Tibial artery (tissue), 4 donors: Measurements from ENCODE around the gene NPPB.

Experiments
- DNase-seq, 2 donors: peaks; one replicate each; pipeline ENCODE4 v3.0.0-alpha.2; 2019
- H3K27ac ChIP-seq, 2 donors: fragments of 200-600 bp; sonication (generic) in 1 of 2; 1 replicate in 1 of 2; 2 replicates in 1 of 2; pipeline ENCODE4 v1.5.1; 2018 to 2019; ENCODE audit warnings: mild to moderate bottlenecking in 1 of 2
- H3K27me3 ChIP-seq, 2 donors: fragments of 200-600 bp; sonication (generic) in 1 of 2; one replicate each; pipeline versions ENCODE4 v1.5.1 to v1.6.0; 2016 to 2019
- H3K36me3 ChIP-seq, 3 donors: fragments of 200-600 bp; sonication (generic) in 2 of 3; one replicate each; pipeline ENCODE4 v1.5.1; 2016 to 2019; ENCODE audit warnings: mild to moderate bottlenecking in 2 of 3
- H3K4me1 ChIP-seq, 4 donors: fragments of 200-600 bp; sonication (generic) in 2 of 4; 1 replicate in 3 of 4; 2 replicates in 1 of 4; pipeline ENCODE4 v1.5.1; 2016 to 2019
- H3K4me3 ChIP-seq, 2 donors: fragments of 200-600 bp; sonication (generic) in 1 of 2; 1 replicate in 1 of 2; 2 replicates in 1 of 2; pipeline ENCODE4 v1.5.1; 2018 to 2019; ENCODE audit warnings: mild to moderate bottlenecking in 2 of 2
- H3K9me3 ChIP-seq, 3 donors: fragments of 200-600 bp; sonication (generic) in 1 of 3; one replicate each; pipeline ENCODE4 v1.5.1; 2016 to 2019
- CTCF ChIP-seq, 2 experiments: fragments of 200-600 bp in 1 of 2; fragments of 450-650 bp in 1 of 2; IDR thresholded peaks; one replicate each; pipeline ENCODE4 v1.5.1; 2017 to 2019; ENCODE audit warnings: antibody characterized with exemption in 2 of 2, mild to moderate bottlenecking in 1 of 2, moderate library complexity in 1 of 2
- intact Hi-C: fragments of 100-400 bp; cut with DNase I; formaldehyde crosslinking; loops from one replicate; pipeline ENCODE4 v1.15.0; 2023; ENCODE audit warnings: low total_unique reads

NPPB gene

GRCh38 chr1:11891433-11892186 lies 32.9 kb upstream of the NPPB start:
- no peak for DNase-seq
- no peak for TF ChIP-seq CTCF (IDR thresholded peaks at IDR 0.05)
- no peaks in the 10 kb centered on the region for H3K4me1 ChIP-seq
- H3K36me3 ChIP-seq, result no peaks in the 10 kb centered on the region
- H3K9me3 ChIP-seq, result no peaks in the 10 kb centered on the region
- peaks cover 0 to 32% of the 10 kb centered on the region in 2 donors for H3K27me3 ChIP-seq
- no peak overlapping the region for H3K4me3 ChIP-seq
- intact Hi-C loops, result loop anchor here (5.0 kb wide), 1 partner anchor 54 kb away; no protein-coding TSS in a partner anchor
- H3K27ac ChIP-seq, result no peak overlapping the region

GRCh38 chr1:11888877-11889208 lies 30.1 kb upstream of the NPPB start:
- intact Hi-C loops, result no loop called here

GRCh38 chr1:11888206-11888876 lies 29.6 kb upstream of the NPPB start:
- intact Hi-C loops, result no loop called here
- H3K36me3 ChIP-seq, result no peaks in the 10 kb centered on the region
- DNase-seq, result no peak
- no peaks in the 10 kb centered on the region for H3K4me1 ChIP-seq
- no peaks in the 10 kb centered on the region for H3K9me3 ChIP-seq
- H3K27ac ChIP-seq, result no peak overlapping the region
- peaks cover 0 to 8% of the 10 kb centered on the region in 2 donors for H3K27me3 ChIP-seq
- H3K4me3 ChIP-seq, result no peak overlapping the region
- no peak for TF ChIP-seq CTCF (IDR thresholded peaks at IDR 0.05)

More at GRCh38 chr1:11888877-11889208, 30.1 kb upstream of the NPPB start:
- H3K36me3 ChIP-seq, result no peaks in the 10 kb centered on the region
- peaks cover 0 to 12% of the 10 kb centered on the region in 2 donors for H3K27me3 ChIP-seq
- no peak for DNase-seq
- no peak for TF ChIP-seq CTCF (IDR thresholded peaks at IDR 0.05)
- H3K9me3 ChIP-seq, result no peaks in the 10 kb centered on the region
- H3K4me1 ChIP-seq, result no peaks in the 10 kb centered on the region
- no peak overlapping the region for H3K27ac ChIP-seq
- H3K4me3 ChIP-seq, result no peak overlapping the region

- Histone ChIP-seq H3K27me3 (peaks cover 0 to 7% of the 10 kb centered on the region in 2 donors), H3K9me3 (no peaks in the 10 kb centered on the region), H3K36me3 (no peaks in the 10 kb centered on the region), H3K4me3 (no peak overlapping the region), H3K27ac (no peak overlapping the region), H3K4me1 (no peaks in the 10 kb centered on the region)
- no peak for DNase-seq
- intact Hi-C loops, result no loop called here
- no peak for TF ChIP-seq CTCF (IDR thresholded peaks at IDR 0.05)
Measured at GRCh38 chr1:11887666-11888007, 28.9 kb upstream of the NPPB start.

GRCh38 chr1:11886986-11887665 lies 28.4 kb upstream of the NPPB start:
- Histone ChIP-seq H3K27ac (no peak overlapping the region), H3K9me3 (no peaks in the 10 kb centered on the region), H3K36me3 (no peaks in the 10 kb centered on the region), H3K27me3 (peaks cover 0 to 7% of the 10 kb centered on the region in 2 donors), H3K4me3 (no peak overlapping the region), H3K4me1 (no peaks in the 10 kb centered on the region)
- intact Hi-C loops, result no loop called here
- DNase-seq, result no peak
- no peak for TF ChIP-seq CTCF (IDR thresholded peaks at IDR 0.05)
